ENCODE data around the gene COL26A1.
"Not testable (repeated sequence)": the region's sequence is repeated elsewhere in the genome, so short reads cannot be mapped to it uniquely, and the experiment has no call there.

Gene COL26A1

DNA sequence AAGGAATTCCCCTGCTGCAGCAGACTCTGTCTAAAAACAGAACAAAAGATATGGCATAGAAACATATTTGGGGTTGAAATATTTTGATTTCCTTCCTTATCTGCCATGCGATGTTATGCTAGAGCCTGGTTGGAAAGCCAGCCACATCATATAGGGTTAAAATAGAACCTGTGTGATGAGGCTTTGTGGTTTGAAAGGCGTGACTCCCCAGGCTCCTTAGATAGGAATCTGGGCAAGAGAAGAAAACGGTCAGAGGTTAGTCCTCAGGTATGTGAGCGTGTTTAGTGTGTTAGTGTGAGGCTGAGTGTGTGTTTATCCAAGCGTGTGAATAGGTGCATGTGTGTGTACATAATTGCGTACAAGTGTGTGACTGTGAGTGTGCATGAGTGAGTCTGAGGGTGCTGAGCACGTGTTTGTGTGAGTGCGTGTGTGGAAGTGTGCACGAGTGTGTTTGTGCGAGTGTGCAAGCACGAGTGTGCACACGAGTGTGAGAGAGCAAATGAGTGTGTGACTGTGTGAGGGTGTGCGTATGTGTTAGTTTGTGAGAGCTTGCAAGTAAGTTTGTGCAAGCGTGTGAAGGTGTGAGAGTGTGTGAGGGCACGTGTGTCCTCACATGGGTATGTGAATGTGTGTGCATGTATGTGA, 79.9 kb downstream of the COL26A1 start:
- DNase-seq (ENCODE audit: low read depth, low spot score) = no peak

DNA sequence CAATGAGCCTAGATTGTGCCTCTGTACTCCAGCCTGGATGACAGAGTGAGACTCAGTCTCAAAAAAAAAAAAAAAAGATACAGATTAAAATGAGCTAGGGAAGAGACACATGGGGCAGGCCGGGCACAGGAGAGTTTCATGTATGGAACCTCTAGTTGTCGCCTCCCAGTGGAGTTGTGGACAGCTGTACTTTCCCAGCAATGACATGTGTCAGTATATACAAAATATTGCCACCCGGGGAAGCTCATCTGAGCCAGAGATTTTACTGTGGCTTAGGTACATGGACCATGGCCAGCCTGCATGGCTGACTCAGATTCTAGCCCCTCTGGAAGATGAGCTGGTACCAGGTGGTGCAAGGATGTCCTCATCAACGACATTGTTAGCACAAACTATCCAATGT, 87.4 kb downstream of the COL26A1 start:
- no peak for DNase-seq (ENCODE audit: low read depth, low spot score)

DNA sequence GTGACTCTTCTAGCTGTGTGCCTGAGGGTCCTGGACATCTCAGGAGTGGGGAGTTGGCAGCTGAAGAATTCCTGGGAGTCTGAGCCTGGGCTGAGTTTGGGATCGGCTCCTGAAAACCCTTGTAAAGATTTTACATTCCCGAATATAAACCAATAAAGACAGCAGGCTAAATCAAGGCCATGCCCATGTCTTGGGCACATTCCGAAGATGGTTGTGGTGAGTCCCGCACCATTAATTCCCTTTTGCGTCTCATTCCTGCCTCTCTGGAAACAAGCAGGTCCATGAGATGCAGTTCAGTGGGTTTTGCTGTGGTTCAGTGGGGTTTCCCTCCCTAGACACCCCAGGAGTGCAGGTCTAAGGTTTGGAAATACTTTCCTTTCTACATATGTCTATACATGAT, 90.9 kb downstream of the COL26A1 start:
- no peak for DNase-seq (ENCODE audit: low read depth, low spot score)

DNA sequence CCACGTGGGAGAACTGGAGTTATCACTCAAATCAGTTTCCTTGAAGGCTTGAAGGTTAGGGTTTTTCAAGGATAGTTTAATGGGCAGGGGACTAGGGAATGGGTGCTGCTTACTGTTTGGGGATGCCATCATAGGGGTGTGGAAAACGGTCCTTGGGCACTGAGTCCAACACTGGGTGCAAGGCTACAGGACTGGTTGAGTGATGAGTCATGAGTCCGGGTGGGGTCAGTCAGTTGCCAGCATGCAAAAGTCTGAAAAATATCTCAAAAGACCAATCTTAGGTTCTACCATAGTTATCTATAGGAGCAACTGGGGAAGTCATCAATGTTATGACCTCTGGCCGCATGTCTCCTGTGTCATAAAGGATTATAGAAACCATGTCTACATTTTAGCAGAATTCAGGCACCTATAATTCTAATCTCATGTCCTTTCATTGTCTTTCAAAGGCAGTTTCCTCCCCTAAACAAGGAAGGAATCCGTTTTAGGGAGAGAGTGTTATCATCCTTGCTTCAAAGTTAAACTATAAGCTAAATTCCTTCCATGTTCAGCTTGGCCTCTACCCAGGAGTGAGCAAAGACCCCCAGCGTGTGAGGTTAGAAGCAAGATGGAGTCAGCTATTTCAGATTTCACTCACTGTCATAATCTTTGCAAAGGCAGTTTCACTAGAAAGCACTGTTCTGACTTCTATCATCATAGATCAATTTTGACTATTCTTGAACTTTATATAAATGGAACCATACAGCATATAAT, 94.5 kb downstream of the COL26A1 start:
- DNase-seq (ENCODE audit: low read depth, low spot score) = no peak

DNA sequence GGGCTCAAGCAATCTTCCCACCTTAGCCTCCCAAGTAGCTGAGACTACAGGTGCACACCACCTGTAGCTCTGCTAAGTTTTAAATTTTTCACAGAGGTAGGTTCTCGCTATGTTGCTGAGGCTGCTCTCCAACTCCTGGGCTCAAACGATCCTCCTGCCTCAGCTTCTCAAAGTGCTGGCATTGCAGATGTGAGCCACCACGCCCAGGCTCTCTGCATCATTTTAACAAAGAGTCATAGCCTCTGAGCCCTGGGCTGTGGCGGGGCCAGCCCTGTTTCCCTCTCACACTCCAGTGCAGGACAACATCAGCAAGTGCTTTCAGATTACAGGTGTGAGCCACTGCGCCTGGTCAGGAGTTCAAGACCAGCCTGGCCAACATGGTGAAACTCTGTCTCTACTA, 102.5 kb downstream of the COL26A1 start:
- no peak for DNase-seq (ENCODE audit: low read depth, low spot score)

GRCh38 chr7:101465576-101466196, 103.0 kb downstream of the COL26A1 start:
- no peak for DNase-seq (ENCODE audit: low read depth, low spot score)

DNA sequence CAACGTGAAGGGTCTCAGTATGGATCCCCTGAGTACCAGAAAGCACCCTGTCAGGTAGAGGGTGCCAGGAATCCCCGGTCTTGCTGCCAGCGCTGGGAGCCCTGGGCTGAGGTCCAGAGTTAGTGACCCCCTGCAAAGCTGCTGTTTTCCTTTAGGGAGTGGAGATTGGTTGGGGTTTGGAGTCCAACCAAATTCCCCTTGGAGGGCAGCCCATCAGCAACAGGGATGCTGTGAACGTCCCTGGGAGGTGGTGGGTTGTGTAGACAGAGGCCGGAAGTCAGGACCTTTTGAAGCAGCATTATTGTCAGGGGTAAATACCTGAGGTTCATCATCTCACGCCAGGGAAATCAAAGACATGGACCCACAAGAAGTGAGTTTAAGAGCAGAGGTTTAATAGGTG, 104.2 kb downstream of the COL26A1 start:
- DNase-seq (ENCODE audit: low read depth, low spot score) = no peak

- no peak for DNase-seq (ENCODE audit: low read depth, low spot score)
Measured at GRCh38 chr7:101468546-101469275, 106.0 kb downstream of the COL26A1 start.

- DNase-seq (ENCODE audit: low read depth, low spot score) = no peak
Measured at GRCh38 chr7:101470668-101471487, 108.2 kb downstream of the COL26A1 start.

DNA sequence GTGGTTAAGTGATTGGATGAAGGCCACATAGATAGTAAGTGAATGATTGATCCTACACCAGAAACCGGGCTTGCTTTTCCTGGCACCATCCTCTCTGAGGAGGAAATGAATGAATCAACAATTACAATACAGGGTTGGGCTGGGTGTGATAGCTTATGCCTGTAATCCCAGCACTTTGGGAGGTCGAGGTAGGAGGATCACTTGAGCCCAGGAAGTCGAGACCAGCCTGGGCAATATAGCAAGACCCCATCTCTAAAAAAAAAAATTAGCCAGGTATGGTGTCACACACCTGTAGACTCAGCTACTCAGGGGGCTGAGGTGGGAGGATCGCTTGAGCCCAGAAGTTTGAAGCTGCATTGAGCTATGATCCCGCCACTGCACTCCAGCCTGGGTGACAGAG, 111.5 kb downstream of the COL26A1 start:
- DNase-seq (ENCODE audit: low read depth, low spot score) = no peak

DNA sequence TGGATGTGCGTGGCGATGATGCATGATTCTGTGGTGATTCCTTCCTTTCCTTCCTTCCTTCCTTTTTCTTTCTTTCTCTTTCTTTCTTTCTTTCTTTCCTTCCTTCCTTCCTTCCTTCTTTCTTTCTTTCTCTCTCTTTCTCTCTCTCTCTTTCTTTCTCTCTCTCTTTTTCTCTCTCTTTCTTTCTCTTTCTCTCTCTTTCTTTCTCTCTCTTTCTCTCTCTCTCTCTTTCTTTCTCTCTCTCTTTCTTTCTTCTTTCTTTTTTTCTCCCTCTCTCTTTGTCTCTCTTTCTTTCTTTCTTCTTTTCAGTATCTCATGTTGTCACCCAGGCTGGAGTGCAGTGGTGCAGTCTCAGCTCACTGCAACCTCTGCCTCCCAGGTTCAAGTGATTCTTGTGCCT, 113.0 kb downstream of the COL26A1 start:
- DNase-seq (ENCODE audit: low read depth, low spot score) = not testable (repeated sequence)

- DNase-seq (ENCODE audit: low read depth, low spot score) = no peak
Measured at GRCh38 chr7:101479217-101479616, 116.5 kb downstream of the COL26A1 start.

DNA sequence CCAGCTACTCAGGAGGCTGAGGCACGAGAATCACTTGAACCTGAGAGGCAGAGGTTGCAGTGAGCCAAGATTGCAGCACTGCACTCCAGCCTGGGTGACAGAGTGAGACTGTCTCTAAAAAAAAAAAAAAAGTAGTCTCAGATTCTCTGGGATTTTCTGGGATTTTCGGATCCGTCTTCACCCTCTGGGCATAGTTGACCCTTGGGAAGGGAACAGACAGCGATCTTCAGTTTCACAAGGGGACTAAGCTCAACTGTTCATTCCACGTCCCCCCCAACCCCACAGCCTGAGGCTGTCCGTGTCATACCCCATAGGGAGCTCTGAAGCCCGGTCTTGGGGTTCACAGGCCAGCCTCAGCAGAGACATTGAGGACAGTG, 123.4 kb downstream of the COL26A1 start:
- not testable (repeated sequence) for DNase-seq (ENCODE audit: low read depth, low spot score)

GRCh38 chr7:101486433-101487104, 123.9 kb downstream of the COL26A1 start:
- peak; percentile 84 for DNase-seq (ENCODE audit: low read depth, low spot score)

DNA sequence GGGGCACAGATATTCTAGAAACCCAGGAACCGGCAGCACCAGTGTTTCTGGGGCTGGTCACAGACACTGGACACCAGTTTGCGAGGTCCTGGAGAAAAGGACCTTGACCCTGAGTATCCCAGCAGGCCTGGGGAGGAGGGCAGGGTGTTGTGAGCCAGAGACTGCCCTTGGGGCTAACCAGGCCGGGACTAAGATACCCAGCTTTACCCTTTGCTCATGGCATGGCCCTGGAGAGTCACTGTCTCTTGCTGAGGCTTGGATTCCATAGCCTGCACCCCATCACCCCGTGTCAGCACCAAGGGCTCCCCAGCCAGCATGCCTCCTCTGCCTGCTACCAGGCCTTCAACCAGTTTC, 124.4 kb downstream of the COL26A1 start:
- no peak for DNase-seq (ENCODE audit: low read depth, low spot score)

- DNase-seq (ENCODE audit: low read depth, low spot score) = no peak
Measured at GRCh38 chr7:101487753-101488152, 125.1 kb downstream of the COL26A1 start.

DNA sequence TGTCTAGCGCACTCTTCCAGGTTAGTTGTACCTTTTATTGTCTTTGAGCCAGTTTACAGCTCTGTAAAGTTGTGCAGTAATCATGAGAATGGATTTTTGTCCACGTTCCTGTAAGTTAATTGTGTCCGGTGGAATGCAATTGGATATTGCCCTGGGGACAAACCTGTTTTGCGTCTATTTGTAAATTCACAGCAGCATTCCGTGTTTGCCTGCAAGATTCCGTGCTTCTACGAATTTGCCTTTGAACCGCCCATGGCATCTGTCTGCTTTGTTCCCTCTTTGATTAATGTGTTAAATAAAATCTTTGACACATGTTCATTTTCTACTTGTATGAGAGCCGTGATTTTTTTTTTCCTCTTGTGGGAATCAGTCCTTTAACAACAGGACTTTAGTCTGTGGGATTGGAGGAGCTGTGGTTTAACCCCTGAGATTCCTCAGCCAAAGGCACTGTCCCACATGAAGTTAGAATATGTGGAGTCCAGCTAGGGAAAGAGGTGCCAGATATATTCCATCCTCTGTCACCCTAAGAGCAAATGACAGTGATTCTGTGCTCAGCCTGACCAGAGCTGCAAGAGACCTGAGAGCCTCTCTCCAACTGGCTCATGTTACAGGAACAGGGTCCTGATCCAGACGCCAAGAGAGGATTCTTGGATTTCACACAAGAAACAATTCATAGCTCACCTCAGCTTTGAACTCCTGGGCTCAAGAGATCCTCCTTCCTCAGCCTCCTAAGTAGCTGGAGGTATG, 126.3 kb downstream of the COL26A1 start:
- DNase-seq (ENCODE audit: low read depth, low spot score) = peak; percentile 66

DNA sequence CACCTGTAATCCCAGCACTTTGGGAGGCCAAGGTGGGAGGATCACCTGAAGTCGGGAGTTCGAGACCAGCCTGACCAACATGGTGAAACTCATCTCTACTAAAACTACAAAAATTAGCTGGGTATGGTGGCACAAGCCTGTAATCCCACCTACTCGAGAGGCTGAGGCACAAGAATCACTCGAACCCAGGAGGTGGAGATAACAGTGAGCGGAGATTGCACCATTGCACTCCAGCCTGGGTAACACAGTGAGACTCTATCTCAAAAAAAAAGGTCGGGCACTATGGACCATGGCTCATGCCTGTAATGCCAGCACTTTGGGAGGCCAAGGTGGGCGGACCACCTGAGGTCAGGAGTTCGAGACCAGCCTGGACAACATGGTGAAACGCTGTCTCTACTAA, 127.8 kb downstream of the COL26A1 start:
- not testable (repeated sequence) for DNase-seq (ENCODE audit: low read depth, low spot score)

GRCh38 chr7:101491442-101491841, 128.8 kb downstream of the COL26A1 start:
- not testable (repeated sequence) for DNase-seq (ENCODE audit: low read depth, low spot score)
